Measurements from ENCODE around the gene UBE4A.

The UBE4A gene

GRCh38 chr11:118353084-118353710, 6.2 kb upstream of the UBE4A start:
- H3K27ac ChIP-seq (ENCODE audit: low read depth, low read length, poor library complexity, severe bottlenecking), result no peak overlapping the region
- H3K4me1 ChIP-seq (ENCODE audit: insufficient read depth, low read length, severe bottlenecking), result no peaks in the 10 kb centered on the region
- H3K9me3 ChIP-seq (ENCODE audit: low read length), result no peaks in the 10 kb centered on the region
- no peak overlapping the region for H3K4me3 ChIP-seq (ENCODE audit: low read depth, low read length, poor library complexity, severe bottlenecking)
- H3K27me3 ChIP-seq (ENCODE audit: insufficient read depth, low read length), result no peaks in the 10 kb centered on the region
- H4K20me1 ChIP-seq (ENCODE audit: insufficient read depth, low read length), result no peaks in the 10 kb centered on the region
- H3K79me2 ChIP-seq (ENCODE audit: insufficient read depth, low read length), result no peaks in the 10 kb centered on the region
- H3K4me2 ChIP-seq (ENCODE audit: low read length), result no peak overlapping the region
- H3K9me2 ChIP-seq (ENCODE audit: low read depth, low read length), result no peaks in the 10 kb centered on the region
- H3K9ac ChIP-seq (ENCODE audit: low read length), result no peak overlapping the region
- TF ChIP-seq EZH2 (IDR thresholded peaks at IDR 0.05; ENCODE audit: borderline replicate concordance, low read length) (no peak), CTCF (IDR thresholded peaks at IDR 0.05; ENCODE audit: low read length) (peak; percentile 47)
- no peaks in the 10 kb centered on the region for H3F3A ChIP-seq (ENCODE audit: insufficient read depth, low read length)
- H2AFZ ChIP-seq (ENCODE audit: low read length), result no peak overlapping the region
- no peaks in the 10 kb centered on the region for H3K36me3 ChIP-seq (ENCODE audit: insufficient read depth, low read length)

GRCh38 chr11:118358071-118358470, 1.3 kb upstream of the UBE4A start:
- TF ChIP-seq CTCF (IDR thresholded peaks at IDR 0.05; ENCODE audit: low read length), result no peak
- no peak for TF ChIP-seq EZH2 (IDR thresholded peaks at IDR 0.05; ENCODE audit: borderline replicate concordance, low read length)
- H3K27ac ChIP-seq (ENCODE audit: low read depth, low read length, poor library complexity, severe bottlenecking), result no peak overlapping the region
- no peaks in the 10 kb centered on the region for H3K27me3 ChIP-seq (ENCODE audit: insufficient read depth, low read length)
- no peaks in the 10 kb centered on the region for H4K20me1 ChIP-seq (ENCODE audit: insufficient read depth, low read length)
- H3K4me1 ChIP-seq (ENCODE audit: insufficient read depth, low read length, severe bottlenecking), result peaks cover 24% of the 10 kb centered on the region
- H3K9ac ChIP-seq (ENCODE audit: low read length), result no peak overlapping the region
- H3K9me2 ChIP-seq (ENCODE audit: low read depth, low read length), result no peaks in the 10 kb centered on the region
- H2AFZ ChIP-seq (ENCODE audit: low read length), result no peak overlapping the region
- no peak overlapping the region for H3K4me3 ChIP-seq (ENCODE audit: low read depth, low read length, poor library complexity, severe bottlenecking)
- H3K36me3 ChIP-seq (ENCODE audit: insufficient read depth, low read length), result no peaks in the 10 kb centered on the region
- no peaks in the 10 kb centered on the region for H3K9me3 ChIP-seq (ENCODE audit: low read length)
- H3K79me2 ChIP-seq (ENCODE audit: insufficient read depth, low read length), result peaks cover 32% of the 10 kb centered on the region
- no peak overlapping the region for H3K4me2 ChIP-seq (ENCODE audit: low read length)
- no peaks in the 10 kb centered on the region for H3F3A ChIP-seq (ENCODE audit: insufficient read depth, low read length)

- Histone ChIP-seq H3K4me1 (ENCODE audit: insufficient read depth, low read length, severe bottlenecking) (peaks cover 18% of the 10 kb centered on the region), H3K79me2 (ENCODE audit: insufficient read depth, low read length) (peaks cover 27% of the 10 kb centered on the region), H3K36me3 (ENCODE audit: insufficient read depth, low read length) (peaks cover 27% of the 10 kb centered on the region), H3K27ac (ENCODE audit: low read depth, low read length, poor library complexity, severe bottlenecking) (no peak overlapping the region), H4K20me1 (ENCODE audit: insufficient read depth, low read length) (no peaks in the 10 kb centered on the region), H3K4me3 (ENCODE audit: low read depth, low read length, poor library complexity, severe bottlenecking) (no peak overlapping the region), H3K27me3 (ENCODE audit: insufficient read depth, low read length) (no peaks in the 10 kb centered on the region), H3K9me3 (ENCODE audit: low read length) (no peaks in the 10 kb centered on the region), H3K9me2 (ENCODE audit: low read depth, low read length) (no peaks in the 10 kb centered on the region), H3K9ac (ENCODE audit: low read length) (no peak overlapping the region), H3K4me2 (ENCODE audit: low read length) (no peak overlapping the region), H2AFZ (ENCODE audit: low read length) (no peak overlapping the region), H3F3A (ENCODE audit: insufficient read depth, low read length) (no peaks in the 10 kb centered on the region)
- TF ChIP-seq CTCF (IDR thresholded peaks at IDR 0.05; ENCODE audit: low read length) (no peak), EZH2 (IDR thresholded peaks at IDR 0.05; ENCODE audit: borderline replicate concordance, low read length) (no peak)
These were observed 5.7 kb downstream of the UBE4A start for GRCh38 chr11:118364956-118365615.

Data from OCI-LY1 (cell line).